Measurements from ENCODE around the gene MEF2B.

MEF2B gene

GRCh38 chr19:19096641-19097627 lies 73.1 kb downstream of the MEF2B start:
- DNase-seq, result no peak

GRCh38 chr19:19095691-19096090 lies 74.4 kb downstream of the MEF2B start:
- no peak for DNase-seq

All from CD4-positive, alpha-beta T cell treated with Interleukin-4 for 1 hour (primary cell).